Sigmoid colon (tissue), 7 donors: Measurements from ENCODE around the gene ABHD10. TPM values are rescaled to one million over a fixed set of nuclear protein-coding genes. Genes with fewer than 3 reads are reported as not detected.

Experiments
- DNase-seq: peaks from one replicate; pipeline ENCODE4 v3.0.0-alpha.2; 2019
- H3K27ac ChIP-seq, 4 donors: fragments of 200-600 bp; sonication (generic); one replicate each; pipeline ENCODE4 v1.5.1; 2016 to 2019; ENCODE audit warnings: mild to moderate bottlenecking in 1 of 4
- H3K27me3 ChIP-seq, 3 donors: fragments of 200-600 bp; sonication (generic); one replicate each; pipeline ENCODE4 v1.5.1; 2019; ENCODE audit warnings: mild to moderate bottlenecking in 1 of 3
- H3K36me3 ChIP-seq, 4 donors: fragments of 200-600 bp; sonication (generic); one replicate each; pipeline ENCODE4 v1.5.1; 2016 to 2019
- H3K4me1 ChIP-seq, 4 donors: fragments of 200-600 bp; sonication (generic); one replicate each; pipeline ENCODE4 v1.5.1; 2017 to 2019
- H3K4me3 ChIP-seq, 4 donors: fragments of 200-600 bp; sonication (generic); one replicate each; pipeline ENCODE4 v1.5.1; 2017 to 2019; ENCODE audit warnings: mild to moderate bottlenecking in 2 of 4, moderate library complexity in 1 of 4
- H3K9me3 ChIP-seq, 4 donors: fragments of 200-600 bp in 3 of 4; sonication (generic) in 3 of 4; one replicate each; pipeline versions ENCODE4 v1.5.1 to v1.6.1; 2013 to 2019
- EP300 ChIP-seq, 4 donors: sonication (generic); formaldehyde crosslinking; IDR thresholded peaks; one replicate each; pipeline ENCODE4 v1.6.1; 2017; ENCODE audit warnings: antibody characterized with exemption in 4 of 4
- POLR2A ChIP-seq, 2 donors: fragments of 450-650 bp; IDR thresholded peaks; one replicate each; pipeline ENCODE4 v1.6.1; 2016; ENCODE audit warnings: antibody characterized with exemption in 2 of 2, mild to moderate bottlenecking in 2 of 2, moderate library complexity in 2 of 2
- POLR2AphosphoS5 ChIP-seq, 4 donors: sonication (generic); formaldehyde crosslinking; IDR thresholded peaks; one replicate each; pipeline ENCODE4 v1.6.1; 2017; ENCODE audit warnings: antibody characterized with exemption in 4 of 4
- WGBS, 2 donors: extraction: QIAGEN DNeasy Blood & Tissue Kit; methylation state at CpG; one replicate each; pipeline ENCODE4 v1.1.7; 2013; 5-methylcytosine and 5-hydroxymethylcytosine counted together
- intact Hi-C: fragments of 100-400 bp; cut with DNase I; formaldehyde crosslinking; loops from one replicate; pipeline ENCODE4 v1.15.1; 2023
- polyA plus RNA-seq, 3 donors: library from polyadenylated mRNA; stranded (reverse); fragments of 200-250 nt; gene quantifications; one replicate each; pipeline ENCODE4 v1.2.3, GENCODE V29; 2013
- total RNA-seq, 4 donors: library from RNA; depleted of rRNA; stranded (reverse); fragments of >200 nt; gene quantifications; one replicate each; pipeline ENCODE4 v1.1.0, GENCODE V29; 2016
- TF ChIP-seq, protein P1 (sequence below), 4 experiments: fragments of 450-650 bp in 3 of 4; fragments of 200-600 bp in 1 of 4; IDR thresholded peaks; one replicate each; pipeline ENCODE4 v1.5.1; 2016 to 2019; ENCODE audit warnings: antibody characterized with exemption in 4 of 4, mild to moderate bottlenecking in 3 of 4, moderate library complexity in 2 of 4
- donor health status: healthy with polysubstance abuse.
- donor health status: Bipolar disorder and iron deficiency.
- donor health status: healthy.

The ABHD10 gene
- total and polyA plus RNA-seq, 7 donors = 13.3 to 28.3 (median 18.3) TPM

- no peak for DNase-seq
- no peaks in the 10 kb centered on the region for H3K36me3 ChIP-seq
- no peaks in the 10 kb centered on the region for H3K9me3 ChIP-seq
- 58 to 86% methylated on average over 2 of the region's 2 CpGs for WGBS, 2 donors
- H3K4me3 ChIP-seq = no peak overlapping the region
- H3K27me3 ChIP-seq = peaks cover 0 to 18% (median 0%) of the 10 kb centered on the region in 3 donors
- H3K27ac ChIP-seq = no peak overlapping the region
- intact Hi-C loops = no loop called here
- TF ChIP-seq POLR2AphosphoS5 (IDR thresholded peaks at IDR 0.05) (no peak), EP300 (IDR thresholded peaks at IDR 0.05) (no peak), POLR2A (IDR thresholded peaks at IDR 0.05) (no peak)
- TF ChIP-seq, protein P1, sequence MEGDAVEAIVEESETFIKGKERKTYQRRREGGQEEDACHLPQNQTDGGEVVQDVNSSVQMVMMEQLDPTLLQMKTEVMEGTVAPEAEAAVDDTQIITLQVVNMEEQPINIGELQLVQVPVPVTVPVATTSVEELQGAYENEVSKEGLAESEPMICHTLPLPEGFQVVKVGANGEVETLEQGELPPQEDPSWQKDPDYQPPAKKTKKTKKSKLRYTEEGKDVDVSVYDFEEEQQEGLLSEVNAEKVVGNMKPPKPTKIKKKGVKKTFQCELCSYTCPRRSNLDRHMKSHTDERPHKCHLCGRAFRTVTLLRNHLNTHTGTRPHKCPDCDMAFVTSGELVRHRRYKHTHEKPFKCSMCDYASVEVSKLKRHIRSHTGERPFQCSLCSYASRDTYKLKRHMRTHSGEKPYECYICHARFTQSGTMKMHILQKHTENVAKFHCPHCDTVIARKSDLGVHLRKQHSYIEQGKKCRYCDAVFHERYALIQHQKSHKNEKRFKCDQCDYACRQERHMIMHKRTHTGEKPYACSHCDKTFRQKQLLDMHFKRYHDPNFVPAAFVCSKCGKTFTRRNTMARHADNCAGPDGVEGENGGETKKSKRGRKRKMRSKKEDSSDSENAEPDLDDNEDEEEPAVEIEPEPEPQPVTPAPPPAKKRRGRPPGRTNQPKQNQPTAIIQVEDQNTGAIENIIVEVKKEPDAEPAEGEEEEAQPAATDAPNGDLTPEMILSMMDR (IDR thresholded peaks at IDR 0.05) = no peak
- H3K4me1 ChIP-seq = peaks cover 0 to 5% (median 4%) of the 10 kb centered on the region in 4 donors
Observed at GRCh38 chr3:112004187-112004586, 25.4 kb downstream of the ABHD10 start.

GRCh38 chr3:112004669-112005068 lies 25.8 kb downstream of the ABHD10 start:
- Histone ChIP-seq H3K27ac (no peak overlapping the region), H3K36me3 (no peaks in the 10 kb centered on the region), H3K27me3 (peaks cover 0 to 13% (median 0%) of the 10 kb centered on the region in 3 donors), H3K4me1 (peaks cover 0 to under 1% (median 0%) of the 10 kb centered on the region in 4 donors), H3K4me3 (no peak overlapping the region), H3K9me3 (no peaks in the 10 kb centered on the region)
- intact Hi-C loops = no loop called here
- no peak for DNase-seq
- TF ChIP-seq EP300 (IDR thresholded peaks at IDR 0.05) (no peak), POLR2A (IDR thresholded peaks at IDR 0.05) (no peak), POLR2AphosphoS5 (IDR thresholded peaks at IDR 0.05) (no peak)
- TF ChIP-seq, protein P1 (IDR thresholded peaks at IDR 0.05) = no peak
- WGBS, 2 donors = 86 to 90% methylated on average over 2 of the region's 2 CpGs

DNA sequence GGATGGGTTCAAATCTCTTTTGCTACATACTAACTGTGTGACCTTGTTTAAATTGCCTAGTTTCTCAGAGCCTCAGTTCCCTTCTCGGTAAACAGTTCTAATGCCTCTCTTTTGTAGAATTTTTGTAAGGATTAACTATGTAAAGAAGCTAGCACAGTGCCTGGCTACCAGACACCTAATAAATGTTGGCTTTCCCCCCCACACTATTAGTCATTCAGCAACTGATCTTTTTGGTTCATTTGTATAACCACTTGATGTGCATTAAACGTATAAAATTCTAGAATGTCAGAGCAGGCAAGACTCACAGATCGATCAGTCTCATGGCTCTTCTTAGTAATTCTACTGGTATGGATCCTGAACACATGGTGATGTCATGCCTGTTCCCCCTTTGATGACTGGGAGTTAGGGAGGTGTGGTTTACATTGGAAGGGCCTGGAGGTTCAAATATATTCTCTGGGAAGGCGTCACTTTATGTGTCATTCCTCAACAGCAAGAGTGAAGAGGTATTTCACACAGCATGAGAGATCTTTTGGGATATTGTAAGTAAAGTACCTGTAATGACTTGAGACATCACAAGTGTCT lies 26.4 kb downstream of the ABHD10 start:
- Histone ChIP-seq H3K9me3 (no peaks in the 10 kb centered on the region), H3K4me1 (no peaks in the 10 kb centered on the region), H3K27me3 (peaks cover 0 to 8% (median 0%) of the 10 kb centered on the region in 3 donors), H3K36me3 (no peaks in the 10 kb centered on the region), H3K27ac (no peak overlapping the region), H3K4me3 (no peak overlapping the region)
- WGBS, 2 donors = 69 to 81% methylated on average over 4 of the region's 4 CpGs
- intact Hi-C loops = no loop called here
- TF ChIP-seq, protein P1 (IDR thresholded peaks at IDR 0.05) = no peak
- no peak for TF ChIP-seq POLR2A (IDR thresholded peaks at IDR 0.05)
- no peak for TF ChIP-seq POLR2AphosphoS5 (IDR thresholded peaks at IDR 0.05)
- TF ChIP-seq EP300 (IDR thresholded peaks at IDR 0.05) = no peak
- DNase-seq = no peak

DNA sequence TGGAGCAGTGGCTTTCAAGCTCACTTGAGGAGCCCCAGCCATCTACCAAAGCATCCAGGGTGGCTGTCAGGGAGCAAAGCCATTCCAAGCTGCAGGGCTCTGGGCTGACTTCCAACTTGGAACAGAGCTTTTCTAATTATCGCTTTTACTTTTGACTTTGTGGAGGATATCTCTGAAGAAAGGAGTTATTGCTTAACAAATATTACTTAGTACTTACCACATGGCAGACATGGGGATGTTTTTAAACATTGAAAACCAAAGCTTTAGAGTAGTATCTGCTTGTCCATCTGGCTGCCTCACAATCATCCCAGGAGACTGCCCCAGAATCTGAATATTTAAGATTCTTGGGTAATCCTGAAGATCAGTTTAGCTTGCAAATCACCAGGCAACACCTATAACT lies 28.8 kb downstream of the ABHD10 start:
- Histone ChIP-seq H3K27me3 (no peaks in the 10 kb centered on the region), H3K4me1 (peaks cover 0 to under 1% (median 0%) of the 10 kb centered on the region in 4 donors), H3K36me3 (no peaks in the 10 kb centered on the region), H3K27ac (no peak overlapping the region), H3K9me3 (no peaks in the 10 kb centered on the region), H3K4me3 (no peak overlapping the region)
- WGBS, 2 donors = 63 to 64% methylated on average over 1 of the region's 1 CpG
- no peak for TF ChIP-seq POLR2A (IDR thresholded peaks at IDR 0.05)
- no peak for TF ChIP-seq POLR2AphosphoS5 (IDR thresholded peaks at IDR 0.05)
- TF ChIP-seq, protein P1 (IDR thresholded peaks at IDR 0.05) = no peak
- no peak for TF ChIP-seq EP300 (IDR thresholded peaks at IDR 0.05)
- no peak for DNase-seq
- intact Hi-C loops = no loop called here

GRCh38 chr3:112009670-112010069 lies 30.8 kb downstream of the ABHD10 start:
- no peak overlapping the region for H3K27ac ChIP-seq

More at GRCh38 chr3:112009670-112010069, 30.8 kb downstream of the ABHD10 start:
- Histone ChIP-seq H3K9me3 (no peaks in the 10 kb centered on the region), H3K4me3 (no peak overlapping the region), H3K27me3 (no peaks in the 10 kb centered on the region), H3K36me3 (no peaks in the 10 kb centered on the region), H3K4me1 (peaks cover 0 to 10% (median 2%) of the 10 kb centered on the region in 4 donors)
- intact Hi-C loops = no loop called here
- 65 to 90% methylated on average over 2 of the region's 2 CpGs for WGBS, 2 donors
- DNase-seq = no peak
- TF ChIP-seq POLR2A (IDR thresholded peaks at IDR 0.05) = no peak
- no peak for TF ChIP-seq EP300 (IDR thresholded peaks at IDR 0.05)
- TF ChIP-seq, protein P1 (IDR thresholded peaks at IDR 0.05) = no peak
- no peak for TF ChIP-seq POLR2AphosphoS5 (IDR thresholded peaks at IDR 0.05)
